GM21825 (cell line): ENCODE data around the gene DCDC1.
"Not testable (repeated sequence)": the region's sequence is repeated elsewhere in the genome, so short reads cannot be mapped to it uniquely, and the experiment has no call there.

Experiments
- ATAC-seq: cut with Tn5 transposase; IDR thresholded peaks from one replicate; pipeline ENCODE4 v1.9.1; 2021; ENCODE audit warnings: mild to moderate bottlenecking, moderate library complexity; ENCODE audit not compliant: unreplicated experiment

DCDC1 gene

DNA sequence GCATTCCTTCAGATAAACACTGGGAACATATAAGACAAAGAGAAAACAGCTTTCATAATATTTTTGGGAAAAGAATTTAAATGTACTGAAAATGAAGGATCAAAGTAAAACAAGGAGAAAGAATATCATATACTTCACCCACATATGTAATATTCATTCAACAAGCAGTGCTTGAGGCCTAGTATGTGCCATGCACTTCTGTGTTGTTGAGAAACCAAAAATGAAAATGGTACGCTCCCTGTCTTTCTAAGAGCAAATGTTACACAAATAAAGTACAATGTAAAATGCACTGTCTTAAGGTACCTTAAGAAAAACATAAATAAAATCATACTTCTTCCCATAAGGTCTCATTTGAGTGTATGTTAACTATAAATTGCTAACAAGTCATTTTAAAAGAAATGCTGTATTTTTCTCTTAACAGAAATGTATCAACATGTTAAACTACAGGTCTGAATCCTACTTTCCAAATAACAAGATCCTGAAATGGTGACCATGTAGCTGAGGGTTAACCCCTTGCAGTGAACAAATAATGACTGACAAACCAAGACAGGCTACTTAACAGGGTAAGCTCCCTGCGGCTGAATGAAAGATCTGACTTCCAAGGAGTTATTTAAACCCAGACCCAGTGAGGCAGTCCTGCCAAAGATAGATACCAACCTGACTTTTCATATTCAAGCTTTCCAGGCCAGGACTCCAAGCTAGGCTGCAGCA lies 377.6 kb downstream of the DCDC1 start:
- no peak for ATAC-seq

DNA sequence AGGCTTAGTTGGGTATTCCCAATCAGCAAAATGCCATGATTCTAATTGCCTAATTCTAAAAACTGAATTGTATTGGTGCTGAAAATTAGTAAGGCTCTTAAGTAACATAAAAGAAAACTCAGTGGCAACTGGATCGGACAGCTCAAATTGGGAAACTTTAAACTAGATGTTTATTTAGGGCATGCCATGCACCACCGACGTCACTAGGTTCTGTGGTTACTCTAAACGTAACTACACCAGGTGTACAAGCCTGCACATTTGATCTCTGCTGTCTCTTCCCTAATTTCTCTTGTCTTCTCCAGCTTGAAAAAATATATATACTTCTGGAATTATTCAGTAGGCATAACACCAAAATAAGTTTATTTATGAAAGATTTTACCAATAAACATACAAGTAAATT lies 378.2 kb downstream of the DCDC1 start:
- no peak for ATAC-seq

DNA sequence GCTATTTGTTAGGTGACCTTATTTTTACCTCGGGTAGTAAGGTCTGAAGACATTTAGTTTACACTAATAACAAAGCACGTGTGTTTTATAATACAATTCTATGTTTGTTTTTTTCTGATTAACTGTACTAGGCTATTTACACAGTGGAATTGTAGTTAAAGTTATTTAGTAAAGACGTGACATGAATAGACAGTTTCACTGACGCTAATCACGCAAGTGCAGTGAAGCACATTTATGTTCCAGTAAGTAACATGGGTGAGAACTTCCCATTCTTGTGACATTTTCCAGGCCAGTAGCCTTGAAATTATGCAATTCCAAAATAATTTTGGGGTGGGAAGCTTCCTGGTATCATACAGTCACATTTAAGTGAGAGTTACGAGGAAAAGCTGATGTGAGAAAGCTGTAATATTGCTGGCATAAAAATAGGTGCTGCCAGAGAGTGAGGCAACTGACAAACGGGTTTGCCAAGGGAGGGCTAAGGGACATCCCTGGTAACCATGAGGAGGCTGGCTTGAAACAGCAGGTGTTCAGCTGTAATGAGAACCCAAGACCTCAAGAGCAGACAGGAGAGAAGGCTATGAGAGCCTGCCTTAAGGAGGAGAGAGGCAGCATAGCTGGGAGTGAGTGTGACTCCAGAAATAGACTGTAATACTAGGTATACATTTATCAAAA lies 378.8 kb downstream of the DCDC1 start:
- no peak for ATAC-seq

DNA sequence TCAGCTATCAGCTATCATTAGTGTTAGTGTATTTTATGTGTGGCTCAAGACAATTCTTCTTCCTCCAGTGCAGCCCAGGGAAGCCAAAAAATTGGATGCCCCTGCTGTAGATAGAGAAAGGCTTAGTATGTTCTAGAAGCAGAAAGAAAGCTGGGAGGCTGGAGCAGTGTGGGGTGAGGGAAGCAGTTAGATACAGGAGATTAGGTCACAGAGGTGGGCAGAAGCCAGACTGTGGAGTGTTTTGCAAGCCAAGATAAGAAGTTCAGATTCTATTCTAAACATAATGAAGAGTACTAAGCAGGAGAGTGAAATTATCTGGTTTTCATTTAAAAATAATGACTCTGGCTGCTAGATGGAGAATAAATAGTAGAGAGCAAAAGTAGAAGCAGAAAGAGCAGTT lies 381.7 kb downstream of the DCDC1 start:
- no peak for ATAC-seq

DNA sequence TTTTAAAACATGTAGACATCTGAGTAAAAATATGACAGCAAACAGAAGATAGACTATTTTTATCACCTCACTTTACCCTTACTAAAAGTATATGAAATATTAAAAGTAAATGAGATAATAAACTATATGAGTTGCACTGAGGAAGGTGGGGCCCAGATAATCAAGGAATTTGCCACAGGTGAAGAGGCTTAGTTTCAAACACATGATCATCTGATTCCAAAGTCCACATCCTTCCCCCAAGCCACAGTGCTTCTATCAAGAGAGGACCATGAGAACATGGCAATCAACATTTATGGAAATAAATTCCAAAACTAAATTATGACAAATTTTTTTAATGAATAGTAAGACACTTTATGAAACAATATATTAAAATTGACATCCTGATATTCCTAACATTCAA lies 384.0 kb downstream of the DCDC1 start:
- no peak for ATAC-seq

DNA sequence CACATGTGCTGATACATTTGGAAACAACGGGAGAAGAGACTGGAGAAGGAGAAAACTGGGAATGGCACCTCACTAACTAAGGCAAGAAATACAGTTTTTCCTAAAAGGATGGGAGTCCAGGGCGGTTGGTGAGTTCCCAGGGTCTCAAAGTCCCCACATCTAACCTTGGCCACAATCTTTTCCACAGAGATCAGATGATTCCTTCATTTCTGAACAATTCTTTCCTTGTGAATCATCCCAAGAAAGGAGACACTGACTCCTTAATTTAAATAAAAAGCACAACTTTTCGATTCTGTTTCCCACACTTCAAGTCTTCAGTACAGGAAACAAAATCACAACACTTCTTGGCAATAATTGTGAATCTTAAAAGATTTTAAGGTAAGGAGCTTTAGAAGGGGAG lies 384.7 kb downstream of the DCDC1 start:
- no peak for ATAC-seq

DNA sequence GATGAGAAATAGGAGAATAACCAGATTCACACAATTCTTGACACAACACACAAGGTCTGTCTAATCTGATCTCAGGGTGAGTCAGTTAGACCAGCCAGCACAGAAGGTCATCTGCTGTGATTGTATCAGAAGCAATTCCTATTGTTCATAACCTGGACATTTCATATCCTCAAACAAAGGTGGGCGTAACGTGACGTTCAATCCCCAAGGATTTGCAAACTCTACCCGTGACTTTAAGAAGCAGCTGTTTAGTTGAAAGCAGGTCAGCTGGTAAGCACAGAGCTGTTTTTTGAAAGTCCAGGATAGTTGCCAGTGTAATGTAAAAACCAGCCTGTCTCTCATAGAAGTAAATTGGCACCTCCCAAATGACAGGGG lies 385.1 kb downstream of the DCDC1 start:
- no peak for ATAC-seq

DNA sequence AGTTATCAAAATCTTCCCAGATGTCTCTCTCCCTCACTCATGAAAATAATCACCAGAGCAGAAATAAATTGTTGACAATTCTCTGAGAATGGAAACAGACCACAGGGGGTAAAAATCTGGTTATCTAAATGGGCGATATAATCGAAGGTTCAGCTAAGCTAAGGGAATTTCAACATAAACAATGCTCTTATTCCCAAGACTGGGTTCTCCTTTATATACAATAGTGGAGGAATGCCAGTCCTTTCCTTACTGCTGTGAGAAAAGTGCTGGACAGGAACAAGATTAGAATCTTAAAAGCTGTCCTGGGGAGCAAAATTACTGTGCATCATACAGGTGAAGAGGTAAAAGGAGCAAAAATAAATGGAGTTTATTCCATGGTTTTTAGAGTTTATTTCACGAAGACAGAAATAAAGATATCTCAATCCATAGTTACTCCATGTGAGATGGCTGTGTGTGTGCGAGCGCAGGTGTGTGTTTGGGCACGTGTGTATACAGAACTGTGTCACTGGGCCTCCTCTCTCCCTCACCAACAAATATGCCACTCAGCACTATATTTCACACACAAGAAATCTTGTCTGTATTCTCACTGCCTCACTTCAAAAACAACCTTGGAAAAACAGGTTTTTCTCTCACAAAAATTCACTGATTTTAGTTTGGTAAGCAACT lies 385.6 kb downstream of the DCDC1 start:
- ATAC-seq, result no peak

DNA sequence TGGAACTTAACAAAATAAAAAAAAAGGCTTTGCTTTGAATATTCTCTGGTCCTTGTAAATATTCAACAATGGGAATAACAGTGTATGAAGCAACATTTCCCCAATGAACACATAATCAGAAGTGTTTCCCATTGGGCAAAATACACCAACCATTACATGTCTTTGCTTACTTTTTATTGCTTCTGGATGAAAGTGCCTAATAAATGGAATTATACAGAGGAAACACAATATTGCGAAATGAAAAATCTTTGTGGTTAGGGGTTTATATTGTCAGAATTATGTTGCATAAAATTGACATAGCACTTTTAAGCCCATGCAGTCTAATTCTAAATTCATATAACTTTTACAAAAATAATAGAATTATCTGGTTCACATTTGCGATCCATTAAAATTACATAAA lies 386.4 kb downstream of the DCDC1 start:
- no peak for ATAC-seq

DNA sequence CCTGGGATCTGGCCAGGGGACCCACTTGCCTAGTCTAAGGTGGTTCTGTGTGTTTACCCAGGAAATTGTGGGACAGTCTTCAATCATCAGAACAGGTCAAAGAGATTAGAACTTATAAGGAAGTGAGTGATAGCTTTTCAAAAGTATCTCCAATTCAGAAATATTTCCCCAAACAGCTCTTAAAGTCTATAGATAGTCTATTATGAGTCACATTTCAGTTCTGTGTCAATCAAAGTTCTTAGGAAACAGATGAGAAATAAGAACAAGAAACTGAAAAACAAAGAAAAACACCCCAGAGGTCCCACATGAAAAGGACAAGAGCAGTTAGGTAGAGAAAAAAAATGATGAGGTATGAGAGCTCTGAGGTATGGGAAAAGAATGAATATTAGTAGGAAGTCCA lies 402.0 kb downstream of the DCDC1 start:
- no peak for ATAC-seq

DNA sequence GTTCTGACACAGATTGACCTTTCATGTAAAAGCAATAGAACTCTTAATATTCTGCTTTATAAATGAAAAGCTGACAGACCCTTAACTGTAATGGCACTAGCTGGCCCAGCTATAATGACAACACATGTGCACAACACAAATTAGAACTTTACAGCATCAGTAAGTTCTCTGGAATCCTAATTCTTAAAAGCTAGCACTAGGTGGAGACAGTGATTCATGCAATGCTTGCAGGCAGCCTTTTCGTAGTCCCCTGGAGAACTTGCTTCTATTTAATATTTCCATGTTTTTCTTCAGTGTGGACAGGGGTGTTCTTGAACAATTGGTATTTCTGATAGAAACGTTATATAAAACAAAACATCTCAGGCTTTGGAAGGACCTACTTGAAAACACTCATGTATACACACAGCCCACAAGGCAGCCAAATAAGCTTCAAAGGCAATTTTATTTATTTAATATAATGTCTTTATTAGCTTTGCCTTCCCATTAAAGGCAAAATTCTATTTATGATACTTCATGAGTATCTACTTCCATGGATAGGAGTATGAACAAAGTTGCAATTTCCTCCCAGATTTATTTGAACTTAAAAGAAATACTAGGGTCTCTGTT lies 409.0 kb downstream of the DCDC1 start:
- no peak for ATAC-seq

DNA sequence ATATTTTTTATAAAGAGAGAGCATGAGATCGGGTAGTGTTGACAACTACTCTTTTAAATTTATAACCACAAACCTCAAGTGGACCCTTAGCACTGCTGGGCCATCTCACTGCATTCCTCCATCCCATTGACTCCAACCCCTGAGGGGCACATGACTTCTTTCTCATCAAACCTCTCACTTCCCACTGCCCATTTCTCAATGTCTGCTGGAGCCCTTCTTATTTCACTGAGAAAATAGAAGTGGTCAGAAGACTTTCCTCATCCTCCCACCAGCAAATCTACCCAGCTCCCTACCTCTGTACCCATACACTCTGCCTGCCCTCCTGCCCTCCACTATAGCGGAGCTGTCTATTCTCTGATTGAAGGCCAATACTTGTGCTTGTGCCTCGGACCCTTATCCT lies 412.8 kb downstream of the DCDC1 start:
- no peak for ATAC-seq

DNA sequence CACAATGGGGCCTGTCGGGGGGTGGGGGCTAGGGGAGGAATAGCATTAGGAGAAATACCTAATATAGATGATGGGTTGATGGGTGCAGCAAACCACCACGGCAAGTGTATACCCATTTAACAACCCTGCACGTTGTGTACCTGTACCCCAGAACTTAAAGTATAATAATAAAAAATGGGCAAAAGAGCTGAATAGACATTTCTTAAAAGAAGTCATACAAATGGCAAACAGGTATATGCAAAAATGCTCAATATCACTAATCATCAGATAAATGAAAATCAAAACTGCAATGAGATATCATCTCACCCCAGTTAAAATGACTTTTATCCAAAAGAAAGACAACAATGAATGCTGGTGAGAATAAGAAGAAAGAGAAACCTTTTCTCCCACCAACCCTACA lies 419.7 kb downstream of the DCDC1 start:
- ATAC-seq, result no peak

DNA sequence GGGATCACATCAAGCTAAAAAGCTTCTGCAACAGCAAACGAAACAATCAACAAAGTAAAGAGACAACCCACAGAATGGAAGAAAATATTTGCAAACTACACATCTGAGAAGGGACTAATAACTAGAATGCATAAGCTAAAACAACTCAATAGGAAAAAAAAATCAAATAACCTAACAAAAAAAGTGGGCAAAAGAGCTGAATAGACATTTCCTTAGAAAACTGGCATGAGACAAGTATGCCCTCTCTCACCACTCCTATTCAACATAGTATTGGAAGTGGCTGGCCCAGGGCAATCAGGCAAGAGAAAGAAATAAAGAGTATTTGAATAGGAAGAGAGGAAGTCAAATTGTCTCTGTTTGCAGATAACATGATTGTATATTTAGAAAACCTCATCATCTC lies 421.8 kb downstream of the DCDC1 start:
- not testable (repeated sequence) for ATAC-seq

DNA sequence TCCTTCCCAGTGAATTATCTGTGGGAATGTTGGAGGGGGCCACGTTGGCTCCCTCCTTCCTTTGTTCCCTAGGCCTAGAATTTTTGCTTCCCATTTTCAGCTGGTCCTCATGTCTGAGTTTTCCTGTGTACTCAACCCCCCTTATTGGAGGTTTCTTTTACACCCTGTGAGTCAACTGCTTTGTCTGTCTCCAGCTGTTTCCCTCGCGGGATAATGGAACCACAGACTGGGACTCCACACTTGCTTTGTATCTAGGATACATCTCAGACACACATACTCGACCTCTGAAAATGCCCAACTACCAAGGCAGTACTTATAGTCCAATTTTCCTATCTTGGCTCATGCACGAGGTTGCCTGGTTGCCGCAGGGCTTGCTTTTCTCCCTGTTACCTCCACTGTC lies 430.7 kb downstream of the DCDC1 start:
- ATAC-seq, result no peak

DNA sequence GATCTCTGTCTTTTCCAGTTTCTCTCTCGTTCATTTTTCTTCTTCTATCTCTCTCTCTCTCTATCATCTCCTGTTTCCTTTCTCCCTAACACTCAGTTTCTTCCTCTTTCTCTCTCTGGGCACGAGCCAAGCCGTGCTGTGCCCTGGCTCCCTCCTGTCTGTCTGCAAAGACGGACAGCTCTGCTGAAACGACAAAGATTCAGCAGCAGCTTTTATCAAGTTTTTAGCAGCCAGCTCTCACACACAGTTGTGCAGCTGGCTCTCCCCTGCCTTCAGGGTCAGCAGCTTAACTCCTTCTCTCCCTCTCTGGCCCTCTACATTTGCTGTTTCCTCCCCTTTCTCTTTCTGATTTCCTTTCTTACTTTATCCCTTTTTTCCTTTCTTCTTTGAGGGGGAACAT lies 431.4 kb downstream of the DCDC1 start:
- no peak for ATAC-seq

DNA sequence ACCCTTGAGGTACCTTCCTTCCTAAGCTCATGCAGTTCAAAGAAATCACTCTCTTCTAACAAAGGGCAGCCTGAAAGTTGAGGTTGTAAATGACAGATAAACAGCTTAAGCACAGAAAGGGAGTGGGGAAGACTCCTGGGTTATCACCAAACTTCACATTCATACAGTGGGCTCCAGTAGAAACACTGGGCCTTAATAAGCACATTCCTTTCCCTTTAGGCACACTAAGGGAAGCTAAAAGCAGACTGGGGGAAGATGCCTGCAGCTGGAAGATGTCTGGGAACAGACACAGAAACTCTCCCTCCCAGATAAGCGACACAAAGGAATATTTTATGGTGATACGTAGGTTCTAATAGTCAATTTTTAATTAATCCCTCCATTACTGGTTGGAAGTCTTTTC lies 433.0 kb downstream of the DCDC1 start:
- no peak for ATAC-seq

DNA sequence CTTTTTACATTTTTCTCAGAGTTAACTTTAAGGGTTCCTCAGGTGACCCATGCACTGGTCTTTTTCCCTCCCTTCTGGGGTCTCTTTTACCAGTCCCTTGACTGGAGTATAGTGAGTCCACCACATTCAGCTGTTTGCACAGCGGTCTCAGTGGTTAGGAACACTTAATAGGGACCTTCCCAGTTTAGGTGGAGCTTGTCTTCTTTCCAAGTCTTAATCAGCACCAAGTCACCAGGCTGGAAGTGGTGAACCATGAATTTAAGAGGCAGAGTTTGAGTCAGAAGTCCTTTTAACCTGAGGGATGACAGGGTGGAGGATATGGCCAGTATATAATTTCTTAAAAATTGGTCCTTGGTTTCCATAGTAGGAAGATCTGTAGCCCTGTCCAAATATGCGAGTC lies 433.7 kb downstream of the DCDC1 start:
- ATAC-seq, result no peak

DNA sequence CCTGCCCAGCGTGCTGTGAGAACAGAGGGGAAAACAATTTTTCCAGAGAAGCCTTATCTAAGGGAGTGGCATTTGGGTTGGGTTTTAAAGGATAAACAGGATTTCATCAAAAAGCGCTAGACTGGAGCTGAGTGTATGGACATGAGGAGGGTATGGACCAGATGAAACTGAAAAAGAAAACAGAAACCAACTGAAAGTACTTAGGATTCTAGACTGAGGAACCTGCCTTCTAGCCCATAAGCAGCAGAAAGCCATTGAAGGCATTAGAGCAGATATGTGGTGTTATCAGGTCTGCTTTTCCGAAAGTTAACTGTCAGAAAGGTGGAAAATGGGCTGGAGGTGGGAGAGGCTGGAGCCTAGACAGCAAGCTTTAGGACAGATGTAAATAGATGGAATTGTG lies 443.4 kb downstream of the DCDC1 start:
- no peak for ATAC-seq

DNA sequence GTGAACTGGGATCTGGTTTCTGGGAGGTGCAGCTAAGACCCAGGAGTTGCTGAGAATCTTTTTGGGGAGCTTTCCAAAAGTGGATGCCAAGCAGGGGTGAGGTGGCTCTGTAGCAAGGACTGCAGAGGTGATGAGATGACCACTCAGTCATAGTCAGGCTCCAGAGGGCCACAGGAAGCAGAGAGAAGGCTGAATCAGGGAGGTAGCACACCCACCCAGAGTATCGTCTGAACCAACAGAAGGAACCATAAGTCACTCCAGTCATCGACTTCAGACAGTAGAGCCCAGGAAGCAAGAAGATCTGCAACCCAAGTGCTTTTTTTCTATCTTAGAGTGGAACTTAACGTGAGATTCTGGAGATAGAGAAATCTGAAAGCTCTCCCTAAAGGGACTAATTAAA lies 447.7 kb downstream of the DCDC1 start:
- ATAC-seq, result no peak

DNA sequence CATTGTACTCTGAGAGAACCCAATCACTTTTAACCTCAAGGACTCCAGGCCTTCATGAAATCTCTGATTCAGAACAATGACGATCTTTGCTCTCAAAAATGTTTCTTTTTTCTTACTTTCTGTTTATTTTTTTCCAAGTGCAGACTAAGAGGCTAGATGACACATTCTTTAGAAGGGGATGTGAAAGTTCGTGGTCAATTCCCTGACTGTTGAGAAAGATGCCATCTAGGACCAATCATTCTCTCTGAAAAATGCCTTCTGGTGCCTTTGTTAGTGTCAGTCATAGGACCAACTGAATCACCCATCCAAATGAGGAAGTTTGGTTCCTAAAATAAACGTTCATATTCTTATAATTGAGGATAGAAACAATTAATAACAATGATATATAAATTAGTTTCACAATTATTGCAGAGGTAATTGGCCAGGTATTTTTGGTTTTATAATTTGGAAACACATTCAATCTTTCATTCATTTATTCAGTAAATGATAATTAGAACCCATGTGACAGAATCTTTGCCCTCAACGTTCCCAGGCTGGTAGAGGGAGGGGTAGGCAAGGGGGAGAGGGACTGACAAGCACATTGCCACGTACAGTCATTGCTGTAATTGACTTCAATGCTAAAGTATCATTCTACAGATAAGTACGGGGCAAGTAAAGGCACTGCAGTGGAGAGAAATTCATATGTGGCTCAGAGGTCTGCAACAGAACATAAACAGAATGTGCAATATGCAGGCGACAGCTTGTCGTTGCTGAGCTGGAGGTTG lies 450.0 kb downstream of the DCDC1 start:
- ATAC-seq, result peak; percentile 52
